SU-DHL-6 (cell line): Measurements from ENCODE around the gene AXIN2.

Experiments used
- H2AFZ ChIP-seq: fragments of 200-600 bp; sonication (generic); 2 replicates; pipeline ENCODE4 v1.6.1; 2014; ENCODE audit warnings: low read depth, mild to moderate bottlenecking, moderate library complexity, mixed read lengths, antibody characterized with exemption, low read length; ENCODE audit not compliant: severe bottlenecking
- H3F3A ChIP-seq: fragments of 200-600 bp; shearing (Covaris generic); 2 replicates; pipeline ENCODE4 v1.6.0; 2016; ENCODE audit warnings: antibody characterized with exemption, mild to moderate bottlenecking; ENCODE audit not compliant: insufficient read depth
- H3K27ac ChIP-seq: fragments of 200-600 bp; sonication (generic); 2 replicates; pipeline ENCODE4 v1.5.1; 2016; ENCODE audit warnings: low read depth, mild to moderate bottlenecking, low read length, moderate library complexity, mixed read lengths
- H3K27me3 ChIP-seq: fragments of 200-600 bp; sonication (generic), shearing (Covaris generic); 2 replicates; pipeline ENCODE4 v1.6.0; 2014; ENCODE audit warnings: mild to moderate bottlenecking, low read length
- H3K36me3 ChIP-seq: fragments of 200-600 bp; sonication (generic); 2 replicates; pipeline ENCODE4 v1.6.1; 2014; ENCODE audit warnings: mild to moderate bottlenecking, low read length, mixed read lengths
- H3K4me2 ChIP-seq: fragments of 300-600, 200-600 bp; shearing (Covaris generic), sonication (generic); 2 replicates; pipeline ENCODE4 v1.6.0; 2014; ENCODE audit warnings: low read length, low read depth, mild to moderate bottlenecking; ENCODE audit not compliant: poor library complexity, severe bottlenecking
- H3K4me3 ChIP-seq: fragments of 200-600 bp; sonication (generic); 2 replicates; pipeline ENCODE4 v1.5.1; 2014; ENCODE audit warnings: antibody characterized with exemption, low read length, mild to moderate bottlenecking, mixed read lengths; ENCODE audit not compliant: insufficient read depth, poor library complexity, severe bottlenecking
- H3K79me2 ChIP-seq: fragments of 200-600 bp; sonication (generic); 2 replicates; pipeline ENCODE4 v1.6.1; 2014; ENCODE audit warnings: mild to moderate bottlenecking, low read length, moderate library complexity; ENCODE audit not compliant: insufficient read depth
- H3K9ac ChIP-seq: fragments of 200-600 bp; sonication (generic); 2 replicates; pipeline ENCODE4 v1.7.0; 2014; ENCODE audit warnings: mild to moderate bottlenecking, low read length
- H3K9me2 ChIP-seq: fragments of 200-600 bp; sonication (generic); replicated peaks from 2 replicates; pipeline ENCODE4 v1.6.1; 2014; ENCODE audit warnings: low read length; ENCODE audit not compliant: insufficient read depth
- H3K9me3 ChIP-seq: fragments of 200-600 bp; sonication (generic); 2 replicates; pipeline ENCODE4 v1.6.1; 2014; ENCODE audit warnings: low read length, mixed read lengths; ENCODE audit not compliant: insufficient read depth
- H4K20me1 ChIP-seq: fragments of 200-600 bp; sonication (generic); 2 replicates; pipeline ENCODE4 v1.6.1; 2014; ENCODE audit warnings: low read depth, mild to moderate bottlenecking, antibody characterized with exemption, low read length, moderate library complexity, mixed read lengths
- CTCF ChIP-seq: fragments of 200-600 bp; sonication (generic); IDR thresholded peaks from one replicate; pipeline ENCODE4 v1.5.1; 2017; ENCODE audit warnings: antibody characterized with exemption, mild to moderate bottlenecking, low read length, moderate library complexity; ENCODE audit not compliant: insufficient read depth, poor library complexity, severe bottlenecking
- EZH2phosphoT487 ChIP-seq: fragments of 200-600 bp; sonication (generic), shearing (Covaris generic); conservative IDR thresholded peaks from 2 replicates; pipeline ENCODE4 v1.6.1; 2018; ENCODE audit warnings: mild to moderate bottlenecking, antibody characterized with exemption, low read length, moderate library complexity, mixed read lengths

The AXIN2 gene

GRCh38 chr17:65586899-65587298, 25.5 kb upstream of the AXIN2 start:
- Histone ChIP-seq H3F3A (no peaks in the 10 kb centered on the region), H3K9ac (no peak overlapping the region)

GRCh38 chr17:65584604-65585521, 23.4 kb upstream of the AXIN2 start:
- Histone ChIP-seq H3K9me2 (no peaks in the 10 kb centered on the region), H4K20me1 (no peaks in the 10 kb centered on the region), H3K79me2 (no peaks in the 10 kb centered on the region), H3K36me3 (no peaks in the 10 kb centered on the region), H2AFZ (no peak overlapping the region), H3K9ac (no peak overlapping the region), H3K4me3 (no peak overlapping the region), H3K27me3 (no peaks in the 10 kb centered on the region), H3K4me2 (no peak overlapping the region), H3K9me3 (no peaks in the 10 kb centered on the region), H3K27ac (no peak overlapping the region), H3F3A (no peaks in the 10 kb centered on the region)
- no peak for TF ChIP-seq EZH2phosphoT487
- no peak for TF ChIP-seq CTCF

More at GRCh38 chr17:65586899-65587298, 25.5 kb upstream of the AXIN2 start:
- no peak for TF ChIP-seq EZH2phosphoT487
- Histone ChIP-seq H3K4me2 (no peak overlapping the region), H3K9me3 (no peaks in the 10 kb centered on the region), H2AFZ (no peak overlapping the region), H4K20me1 (no peaks in the 10 kb centered on the region), H3K36me3 (no peaks in the 10 kb centered on the region), H3K9me2 (no peaks in the 10 kb centered on the region), H3K79me2 (no peaks in the 10 kb centered on the region), H3K27me3 (no peaks in the 10 kb centered on the region), H3K27ac (no peak overlapping the region), H3K4me3 (no peak overlapping the region)

GRCh38 chr17:65583921-65584603, 22.6 kb upstream of the AXIN2 start:
- H3K27me3 ChIP-seq: no peaks in the 10 kb centered on the region
- H3K9me3 ChIP-seq: no peaks in the 10 kb centered on the region
- H3K9ac ChIP-seq: no peak overlapping the region
- no peaks in the 10 kb centered on the region for H3F3A ChIP-seq
- no peak overlapping the region for H3K27ac ChIP-seq
- TF ChIP-seq CTCF: no peak
- TF ChIP-seq EZH2phosphoT487: no peak
- H3K4me2 ChIP-seq: no peak overlapping the region
- no peaks in the 10 kb centered on the region for H3K36me3 ChIP-seq
- no peak overlapping the region for H2AFZ ChIP-seq
- no peaks in the 10 kb centered on the region for H4K20me1 ChIP-seq
- H3K9me2 ChIP-seq: no peaks in the 10 kb centered on the region
- no peaks in the 10 kb centered on the region for H3K79me2 ChIP-seq
- H3K4me3 ChIP-seq: no peak overlapping the region
